ENCODE measurements around the gene PEAK1.

PEAK1 gene

GRCh38 chr15:77355321-77355720 lies 64.6 kb downstream of the PEAK1 start:
- H3K79me2 ChIP-seq (ENCODE audit: insufficient read depth, low read length), result no peaks in the 10 kb centered on the region
- no peak overlapping the region for H3K4me3 ChIP-seq (ENCODE audit: insufficient read depth, low read length, poor library complexity, severe bottlenecking)
- H3K9me2 ChIP-seq (replicated peaks; ENCODE audit: insufficient read depth, low read length), result no peaks in the 10 kb centered on the region
- H4K20me1 ChIP-seq (ENCODE audit: low read depth, low read length), result no peaks in the 10 kb centered on the region
- no peak overlapping the region for H3K4me2 ChIP-seq (ENCODE audit: low read depth, low read length, poor library complexity, severe bottlenecking)
- no peak overlapping the region for H3K9ac ChIP-seq (ENCODE audit: low read length)
- TF ChIP-seq CTCF (IDR thresholded peaks at IDR 0.05; ENCODE audit: insufficient read depth, low read length, poor library complexity, severe bottlenecking), result no peak
- no peak for TF ChIP-seq EZH2phosphoT487 (conservative IDR thresholded peaks at IDR 0.05; ENCODE audit: low read length)
- H3K27me3 ChIP-seq (ENCODE audit: low read length), result no peaks in the 10 kb centered on the region
- H3F3A ChIP-seq (ENCODE audit: insufficient read depth), result no peaks in the 10 kb centered on the region
- H2AFZ ChIP-seq (ENCODE audit: low read depth, low read length, severe bottlenecking), result no peak overlapping the region
- H3K36me3 ChIP-seq (ENCODE audit: low read length), result no peaks in the 10 kb centered on the region
- H3K27ac ChIP-seq (ENCODE audit: low read depth, low read length), result no peak overlapping the region
- no peaks in the 10 kb centered on the region for H3K9me3 ChIP-seq (ENCODE audit: insufficient read depth, low read length)

- no peaks in the 10 kb centered on the region for H3K79me2 ChIP-seq (ENCODE audit: insufficient read depth, low read length)
- H3K4me2 ChIP-seq (ENCODE audit: low read depth, low read length, poor library complexity, severe bottlenecking), result no peak overlapping the region
- no peaks in the 10 kb centered on the region for H4K20me1 ChIP-seq (ENCODE audit: low read depth, low read length)
- no peak for TF ChIP-seq CTCF (IDR thresholded peaks at IDR 0.05; ENCODE audit: insufficient read depth, low read length, poor library complexity, severe bottlenecking)
- H3K27me3 ChIP-seq (ENCODE audit: low read length), result no peaks in the 10 kb centered on the region
- H3K9me2 ChIP-seq (replicated peaks; ENCODE audit: insufficient read depth, low read length), result no peaks in the 10 kb centered on the region
- no peaks in the 10 kb centered on the region for H3K36me3 ChIP-seq (ENCODE audit: low read length)
- H3K27ac ChIP-seq (ENCODE audit: low read depth, low read length), result no peak overlapping the region
- H3K9ac ChIP-seq (ENCODE audit: low read length), result no peak overlapping the region
- no peaks in the 10 kb centered on the region for H3K9me3 ChIP-seq (ENCODE audit: insufficient read depth, low read length)
- no peak overlapping the region for H2AFZ ChIP-seq (ENCODE audit: low read depth, low read length, severe bottlenecking)
- H3F3A ChIP-seq (ENCODE audit: insufficient read depth), result no peaks in the 10 kb centered on the region
- H3K4me3 ChIP-seq (ENCODE audit: insufficient read depth, low read length, poor library complexity, severe bottlenecking), result no peak overlapping the region
Observed at GRCh38 chr15:77354063-77354462, 65.8 kb downstream of the PEAK1 start.

GRCh38 chr15:77352887-77353286 lies 67.0 kb downstream of the PEAK1 start:
- Histone ChIP-seq H2AFZ (ENCODE audit: low read depth, low read length, severe bottlenecking) (no peak overlapping the region), H3K9me3 (ENCODE audit: insufficient read depth, low read length) (no peaks in the 10 kb centered on the region), H3K4me3 (ENCODE audit: insufficient read depth, low read length, poor library complexity, severe bottlenecking) (no peak overlapping the region), H3K27ac (ENCODE audit: low read depth, low read length) (no peak overlapping the region), H3K36me3 (ENCODE audit: low read length) (no peaks in the 10 kb centered on the region), H3K9me2 (replicated peaks; ENCODE audit: insufficient read depth, low read length) (no peaks in the 10 kb centered on the region), H3K9ac (ENCODE audit: low read length) (no peak overlapping the region), H3K4me2 (ENCODE audit: low read depth, low read length, poor library complexity, severe bottlenecking) (no peak overlapping the region), H3K79me2 (ENCODE audit: insufficient read depth, low read length) (no peaks in the 10 kb centered on the region), H4K20me1 (ENCODE audit: low read depth, low read length) (no peaks in the 10 kb centered on the region), H3K27me3 (ENCODE audit: low read length) (no peaks in the 10 kb centered on the region), H3F3A (ENCODE audit: insufficient read depth) (no peaks in the 10 kb centered on the region)
- TF ChIP-seq CTCF (IDR thresholded peaks at IDR 0.05; ENCODE audit: insufficient read depth, low read length, poor library complexity, severe bottlenecking), result no peak
- no peak for TF ChIP-seq EZH2phosphoT487 (conservative IDR thresholded peaks at IDR 0.05; ENCODE audit: low read length)

- no peak overlapping the region for H3K4me2 ChIP-seq (ENCODE audit: low read depth, low read length, poor library complexity, severe bottlenecking)
- H3K36me3 ChIP-seq (ENCODE audit: low read length), result no peaks in the 10 kb centered on the region
- no peaks in the 10 kb centered on the region for H3K79me2 ChIP-seq (ENCODE audit: insufficient read depth, low read length)
- no peaks in the 10 kb centered on the region for H4K20me1 ChIP-seq (ENCODE audit: low read depth, low read length)
- no peaks in the 10 kb centered on the region for H3K27me3 ChIP-seq (ENCODE audit: low read length)
- H2AFZ ChIP-seq (ENCODE audit: low read depth, low read length, severe bottlenecking), result no peak overlapping the region
- TF ChIP-seq CTCF (IDR thresholded peaks at IDR 0.05; ENCODE audit: insufficient read depth, low read length, poor library complexity, severe bottlenecking) (no peak), EZH2phosphoT487 (conservative IDR thresholded peaks at IDR 0.05; ENCODE audit: low read length) (no peak)
- H3K9me3 ChIP-seq (ENCODE audit: insufficient read depth, low read length), result no peaks in the 10 kb centered on the region
- no peaks in the 10 kb centered on the region for H3F3A ChIP-seq (ENCODE audit: insufficient read depth)
- no peaks in the 10 kb centered on the region for H3K9me2 ChIP-seq (replicated peaks; ENCODE audit: insufficient read depth, low read length)
- no peak overlapping the region for H3K9ac ChIP-seq (ENCODE audit: low read length)
- no peak overlapping the region for H3K27ac ChIP-seq (ENCODE audit: low read depth, low read length)
- H3K4me3 ChIP-seq (ENCODE audit: insufficient read depth, low read length, poor library complexity, severe bottlenecking), result no peak overlapping the region
Observed at GRCh38 chr15:77350792-77351191, 69.1 kb downstream of the PEAK1 start.

Data from SU-DHL-6 (cell line).